MCF 10A (cell line): ENCODE results near the gene ZBTB38. TPM values are rescaled to one million over a fixed set of nuclear protein-coding genes. Genes with fewer than 3 reads are reported as not detected.
A peak's percentile ranks its signal among the peaks of the same experiment; 100 is the strongest.

Experiments
- BruUV-seq: library from RNA; stranded (reverse); fragments of 400-500 nt; replicated peaks from 2 replicates; lab custom pipeline; 2021; lab: Mats Ljungman, UMichigan
- CTCF ChIA-PET: fragments of 300-600 bp; sonication (Branson Sonifier 250); formaldehyde crosslinking; extraction: SDS; loops from one replicate; lab custom pipeline; 2021; ENCODE audit warnings: antibody characterized with exemption, inconsistent platforms; lab: Yijun Ruan, JAX
- POLR2A ChIA-PET: fragments of 300-600, 350-650 bp; sonication (Branson Sonifier 250); formaldehyde crosslinking; extraction: SDS; loops from one replicate; lab custom pipeline; 2020; ENCODE audit warnings: antibody characterized with exemption, inconsistent platforms; lab: Yijun Ruan, JAX
- DNase-seq: peaks from one replicate; pipeline ENCODE4 v3.0.0-alpha.2; 2018; ENCODE audit not compliant: unreplicated experiment
- H3K27ac Mint-ChIP-seq: one replicate; pipeline ENCODE4 v1.8.0; 2022; ENCODE audit warnings: mild to moderate bottlenecking, low read depth, mixed read lengths; ENCODE audit not compliant: unreplicated experiment
- H3K27me3 Mint-ChIP-seq: one replicate; pipeline ENCODE4 v1.8.0; 2022; ENCODE audit warnings: mixed read lengths; ENCODE audit not compliant: insufficient read depth, unreplicated experiment
- H3K36me3 Mint-ChIP-seq: one replicate; pipeline ENCODE4 v1.8.0; 2022; ENCODE audit warnings: mild to moderate bottlenecking, moderate library complexity, mixed read lengths; ENCODE audit not compliant: insufficient read depth, unreplicated experiment
- H3K4me1 Mint-ChIP-seq: one replicate; pipeline ENCODE4 v1.8.0; 2022; ENCODE audit warnings: mixed read lengths; ENCODE audit not compliant: insufficient read depth, unreplicated experiment
- H3K4me3 Mint-ChIP-seq: one replicate; pipeline ENCODE4 v1.8.0; 2022; ENCODE audit warnings: mild to moderate bottlenecking, moderate library complexity, mixed read lengths; ENCODE audit not compliant: unreplicated experiment
- H3K9me3 Mint-ChIP-seq: one replicate; pipeline ENCODE4 v1.8.0; 2022; ENCODE audit warnings: mixed read lengths; ENCODE audit not compliant: unreplicated experiment
- intact Hi-C: fragments of 100-400 bp; cut with micrococcal nuclease; formaldehyde crosslinking; loops from 2 replicates; pipeline ENCODE4 v1.14.1; 2022
- total RNA-seq: library from RNA; stranded (reverse); gene quantifications from 2 replicates; pipeline ENCODE4 v1.2.3, GENCODE V29; 2022
- TF ChIP-seq, protein P1 (sequence below): fragments of 200-600 bp; IDR thresholded peaks from one replicate; pipeline ENCODE4 v1.8.0; 2022; ENCODE audit warnings: antibody characterized with exemption, mild to moderate bottlenecking; ENCODE audit not compliant: unreplicated experiment

Gene ZBTB38
- total RNA-seq, 1 experiment from 2014 or later = 168 TPM

- TF ChIP-seq, protein P1, sequence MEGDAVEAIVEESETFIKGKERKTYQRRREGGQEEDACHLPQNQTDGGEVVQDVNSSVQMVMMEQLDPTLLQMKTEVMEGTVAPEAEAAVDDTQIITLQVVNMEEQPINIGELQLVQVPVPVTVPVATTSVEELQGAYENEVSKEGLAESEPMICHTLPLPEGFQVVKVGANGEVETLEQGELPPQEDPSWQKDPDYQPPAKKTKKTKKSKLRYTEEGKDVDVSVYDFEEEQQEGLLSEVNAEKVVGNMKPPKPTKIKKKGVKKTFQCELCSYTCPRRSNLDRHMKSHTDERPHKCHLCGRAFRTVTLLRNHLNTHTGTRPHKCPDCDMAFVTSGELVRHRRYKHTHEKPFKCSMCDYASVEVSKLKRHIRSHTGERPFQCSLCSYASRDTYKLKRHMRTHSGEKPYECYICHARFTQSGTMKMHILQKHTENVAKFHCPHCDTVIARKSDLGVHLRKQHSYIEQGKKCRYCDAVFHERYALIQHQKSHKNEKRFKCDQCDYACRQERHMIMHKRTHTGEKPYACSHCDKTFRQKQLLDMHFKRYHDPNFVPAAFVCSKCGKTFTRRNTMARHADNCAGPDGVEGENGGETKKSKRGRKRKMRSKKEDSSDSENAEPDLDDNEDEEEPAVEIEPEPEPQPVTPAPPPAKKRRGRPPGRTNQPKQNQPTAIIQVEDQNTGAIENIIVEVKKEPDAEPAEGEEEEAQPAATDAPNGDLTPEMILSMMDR = no peak
- DNase-seq = no peak
- intact Hi-C loops = no loop called here
- peaks cover 31% of the 10 kb centered on the region for H3K4me1 Mint-ChIP-seq
- no TSS peak for BruUV-seq
- ChIA-PET POLR2A (interaction anchor here (0.7 to 2.0 kb wide), 6 partner anchors 9 to 30 kb away, joined by 3 to 7 read pairs (median 5); partner anchors contain the start of gene ZBTB38), CTCF (interaction anchor here (0.8 to 1.2 kb wide), 2 partner anchors 15 to 44 kb away, joined by 3 to 4 read pairs; no protein-coding TSS in a partner anchor)
- no peaks in the 10 kb centered on the region for H3K27me3 Mint-ChIP-seq
- H3K9me3 Mint-ChIP-seq = no peaks in the 10 kb centered on the region
- no peak overlapping the region for H3K4me3 Mint-ChIP-seq
- H3K27ac Mint-ChIP-seq = no peak overlapping the region
- H3K36me3 Mint-ChIP-seq = peaks cover 50% of the 10 kb centered on the region
These were observed 29.7 kb downstream of the ZBTB38 start for GRCh38 chr3:141397996-141398395.

DNA sequence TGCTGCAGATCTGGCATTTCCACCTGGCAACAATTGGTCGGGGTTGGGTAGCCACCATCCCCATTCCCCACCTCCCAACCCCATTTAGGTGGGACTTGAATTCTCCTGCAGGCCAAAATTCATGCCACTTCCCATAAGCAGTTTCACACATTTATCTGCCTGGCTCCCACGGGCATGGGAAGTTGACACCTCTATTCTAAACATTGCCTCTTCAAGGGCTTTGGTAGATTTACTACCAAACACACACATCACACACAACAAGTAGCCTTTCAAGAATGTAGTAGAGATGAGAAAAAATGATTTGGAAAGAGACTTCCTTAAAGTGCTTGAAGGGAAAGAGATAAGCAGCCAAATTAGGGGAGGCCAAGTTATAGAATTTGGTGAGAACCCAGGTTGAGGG lies 30.9 kb downstream of the ZBTB38 start:
- DNase-seq = peak; percentile 35
- TF ChIP-seq, protein P1 = no peak
- H3K4me1 Mint-ChIP-seq = peaks cover 29% of the 10 kb centered on the region
- H3K9me3 Mint-ChIP-seq = no peaks in the 10 kb centered on the region
- no peak overlapping the region for H3K27ac Mint-ChIP-seq
- intact Hi-C loops = no loop called here
- ChIA-PET POLR2A (no interaction called here), CTCF (no interaction called here)
- no peak overlapping the region for H3K4me3 Mint-ChIP-seq
- BruUV-seq = no TSS peak
- no peaks in the 10 kb centered on the region for H3K27me3 Mint-ChIP-seq
- peaks cover 46% of the 10 kb centered on the region for H3K36me3 Mint-ChIP-seq

- no peaks in the 10 kb centered on the region for H3K9me3 Mint-ChIP-seq
- ChIA-PET CTCF (interaction anchor here (0.6 to 1.2 kb wide), 6 partner anchors 12 to 93 kb away, joined by 3 to 4 read pairs (median 4); no protein-coding TSS in a partner anchor), POLR2A (interaction anchor here (0.6 to 14.3 kb wide), 13 partner anchors 8 to 494 kb away, joined by 3 to 349 read pairs (median 4); partner anchors contain the start of gene ZBTB38)
- no peaks in the 10 kb centered on the region for H3K27me3 Mint-ChIP-seq
- no TSS peak for BruUV-seq
- intact Hi-C loops = no loop called here
- TF ChIP-seq, protein P1 = no peak
- peaks cover 34% of the 10 kb centered on the region for H3K4me1 Mint-ChIP-seq
- DNase-seq = peak; percentile 29
- peak overlapping the region; percentile 63 for H3K27ac Mint-ChIP-seq
- peaks cover 46% of the 10 kb centered on the region for H3K36me3 Mint-ChIP-seq
- H3K4me3 Mint-ChIP-seq = no peak overlapping the region
These were observed 32.0 kb downstream of the ZBTB38 start for GRCh38 chr3:141400073-141400971.

DNA sequence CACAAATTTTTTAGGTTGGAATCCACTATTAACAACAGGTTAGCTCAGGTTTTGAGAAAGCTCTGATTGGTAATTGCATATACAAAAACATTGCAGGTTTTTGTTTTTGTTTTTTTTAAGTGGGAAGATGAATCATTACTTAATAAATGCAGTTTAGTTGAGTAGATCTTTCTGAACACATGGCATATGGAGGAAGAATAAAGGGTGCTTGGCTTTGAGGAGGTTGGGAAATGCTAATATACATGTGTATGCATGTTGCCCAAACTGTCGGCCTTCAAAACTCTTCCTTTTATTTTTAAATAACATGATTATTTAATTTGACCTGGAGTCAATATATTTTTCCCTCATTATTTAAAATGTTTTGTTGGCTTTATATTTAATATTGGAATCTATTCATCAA lies 32.8 kb downstream of the ZBTB38 start:
- intact Hi-C loops = no loop called here
- Mint-ChIP-seq H3K36me3 (peaks cover 47% of the 10 kb centered on the region), H3K27ac (peak overlapping the region; percentile 63), H3K27me3 (no peaks in the 10 kb centered on the region), H3K4me3 (no peak overlapping the region), H3K4me1 (peaks cover 42% of the 10 kb centered on the region), H3K9me3 (no peaks in the 10 kb centered on the region)
- TF ChIP-seq, protein P1 = no peak
- POLR2A ChIA-PET = interaction anchor here (0.6 to 14.3 kb wide), 15 partner anchors 8 to 1601 kb away, joined by 3 to 349 read pairs (median 4); partner anchors contain the start of genes U2SURP and ZBTB38
- peak; percentile 52 for DNase-seq
- no TSS peak for BruUV-seq
- CTCF ChIA-PET = interaction anchor here (0.7 to 1.2 kb wide), 5 partner anchors 13 to 94 kb away, joined by 3 to 4 read pairs (median 4); no protein-coding TSS in a partner anchor
